ENCODE measurements around the gene PLEKHA7.

- TF ChIP-seq CTCF (conservative IDR thresholded peaks at IDR 0.05; ENCODE audit: low read depth, low read length) = 0 out of 2 replicates have a peak, but pooled peaks have one; percentile 27
- TF ChIP-seq EZH2 (IDR thresholded peaks at IDR 0.05; ENCODE audit: borderline replicate concordance, low read depth, low read length, poor library complexity, severe bottlenecking) = no peak
Observed at GRCh38 chr11:16881074-16881709, 133.0 kb downstream of the PLEKHA7 start.
